SK-N-MC (cell line): ENCODE measurements around the gene HIVEP2.

Source experiments
- DNase-seq: peaks from one replicate; pipeline ENCODE4 v3.0.0-alpha.2; 2011; ENCODE audit warnings: low read depth, low spot score
- H3K27ac ChIP-seq: fragments of 200-600 bp; sonication (generic); 2 replicates; pipeline ENCODE4 v1.5.1; 2016; ENCODE audit warnings: mixed run types
- H3K36me3 ChIP-seq: fragments of 200-600 bp; sonication (generic); 2 replicates; pipeline ENCODE4 v1.6.1; 2017; ENCODE audit warnings: antibody characterized with exemption, low read length, mixed read lengths; ENCODE audit not compliant: insufficient read depth
- H3K4me3 ChIP-seq: fragments of 200-600 bp; sonication (generic); 2 replicates; pipeline ENCODE4 v1.5.1; 2016
- H3K9ac ChIP-seq: fragments of 200-600 bp; sonication (generic); 2 replicates; pipeline ENCODE4 v1.8.0; 2017; ENCODE audit warnings: mixed run types, mixed read lengths; ENCODE audit not compliant: insufficient read length
- H3K9me3 ChIP-seq: fragments of 200-600 bp; sonication (generic); 2 replicates; pipeline ENCODE4 v1.6.1; 2017; ENCODE audit warnings: low read depth, mild to moderate bottlenecking, antibody characterized with exemption, low read length, moderate library complexity, mixed read lengths
- EZH2 ChIP-seq: fragments of 200-600 bp; sonication (generic); IDR thresholded peaks from one replicate; pipeline ENCODE4 v1.6.1; 2017; ENCODE audit warnings: antibody characterized with exemption
- FOXP2 ChIP-seq: optimal IDR thresholded peaks from 2 replicates; pipeline ENCODE3; 2011; ENCODE audit warnings: mild to moderate bottlenecking, moderate library complexity; ENCODE audit not compliant: insufficient read depth; ENCODE audit errors: extremely low read length, control extremely low read depth
- POLR2AphosphoS5 ChIP-seq: IDR thresholded peaks from 2 replicates; pipeline ENCODE4 v1.6.1; 2012; ENCODE audit warnings: mild to moderate bottlenecking, low read depth, low read length, borderline replicate concordance

HIVEP2 gene

DNA sequence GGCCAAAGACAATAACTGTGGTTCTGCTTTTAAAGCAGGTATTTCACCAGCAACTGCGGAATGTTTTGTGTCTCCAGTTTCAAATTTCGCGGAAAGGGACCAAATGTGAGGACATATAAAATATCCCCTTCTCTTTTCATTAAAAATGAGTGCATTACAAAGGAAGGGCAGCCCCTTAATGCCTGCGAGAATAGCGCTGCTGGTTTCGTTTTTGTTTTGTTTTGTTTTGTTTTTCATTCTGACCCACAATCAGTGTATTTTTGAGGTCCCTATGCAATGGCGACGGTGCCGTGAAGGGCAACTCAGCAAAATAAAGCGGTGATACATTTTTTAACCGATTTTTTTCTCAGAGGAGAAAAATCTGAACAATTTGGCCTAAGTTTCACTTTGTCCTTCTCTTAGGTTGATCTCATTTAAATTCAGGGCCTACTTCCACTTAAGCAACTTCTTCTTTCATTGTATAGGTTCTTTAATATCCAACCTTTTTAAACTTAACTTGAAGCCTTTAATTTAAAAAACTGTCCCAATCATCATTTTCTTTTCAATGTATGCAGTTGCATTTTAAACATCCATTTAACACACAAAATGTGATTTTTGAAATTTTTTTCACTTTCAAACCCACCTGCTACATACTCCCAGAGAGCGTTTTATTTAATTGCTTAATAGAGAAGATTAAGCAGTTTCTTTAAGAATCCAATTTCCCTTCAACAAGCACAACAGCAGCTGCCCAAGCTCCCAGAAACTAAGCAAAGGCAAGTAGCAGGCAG, 2.9 kb upstream of the HIVEP2 start:
- no peaks in the 10 kb centered on the region for H3K36me3 ChIP-seq
- no peaks in the 10 kb centered on the region for H3K9me3 ChIP-seq
- no peak overlapping the region for H3K9ac ChIP-seq
- H3K27ac ChIP-seq, result no peak overlapping the region
- no peak for TF ChIP-seq FOXP2
- TF ChIP-seq POLR2AphosphoS5, result no peak
- TF ChIP-seq EZH2, result no peak
- H3K4me3 ChIP-seq, result no peak overlapping the region
- no peak for DNase-seq

DNA sequence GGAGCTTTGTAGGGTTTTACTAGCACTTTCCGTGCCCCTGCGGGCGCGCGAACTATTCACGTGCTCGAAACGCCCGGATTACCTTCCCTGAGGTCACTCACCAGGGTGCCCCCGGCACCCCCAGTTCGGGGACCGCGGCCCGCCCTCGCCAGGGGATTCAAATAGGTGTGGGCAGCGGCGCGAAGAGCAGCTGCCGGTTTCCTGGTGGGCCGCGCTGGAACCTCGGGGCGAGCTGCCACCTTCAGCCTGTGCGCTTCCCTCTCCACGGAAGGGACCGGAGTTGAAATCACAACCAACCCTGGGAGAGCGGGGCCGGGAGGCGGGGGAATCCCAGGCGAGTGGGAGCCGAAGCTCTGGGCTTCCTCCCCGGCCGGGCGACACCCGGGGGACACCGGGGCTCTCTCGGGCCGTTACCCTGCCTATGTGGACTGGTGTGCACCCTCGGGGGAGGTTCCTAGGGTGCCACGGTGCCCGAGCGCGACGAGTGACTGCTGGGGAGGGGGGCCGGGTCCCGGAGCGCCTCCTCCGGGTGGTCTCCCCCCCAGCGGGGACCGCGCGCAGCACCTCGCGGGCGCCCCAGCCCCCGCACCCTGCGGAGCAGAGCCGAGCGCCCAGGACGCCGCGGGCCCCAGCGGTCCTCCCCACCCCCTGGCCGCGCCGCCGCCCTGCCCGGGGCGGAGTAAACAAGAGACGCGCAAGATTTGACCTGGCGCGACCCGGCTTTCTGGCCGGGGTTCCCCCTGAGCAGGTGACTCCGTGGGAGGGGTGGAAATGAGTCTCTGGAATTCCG, 2.1 kb upstream of the HIVEP2 start:
- Histone ChIP-seq H3K36me3 (no peaks in the 10 kb centered on the region), H3K9ac (no peak overlapping the region), H3K27ac (no peak overlapping the region), H3K9me3 (no peaks in the 10 kb centered on the region), H3K4me3 (peak overlapping the region; percentile 93)
- no peak for DNase-seq
- no peak for TF ChIP-seq POLR2AphosphoS5
- no peak for TF ChIP-seq FOXP2
- no peak for TF ChIP-seq EZH2

DNA sequence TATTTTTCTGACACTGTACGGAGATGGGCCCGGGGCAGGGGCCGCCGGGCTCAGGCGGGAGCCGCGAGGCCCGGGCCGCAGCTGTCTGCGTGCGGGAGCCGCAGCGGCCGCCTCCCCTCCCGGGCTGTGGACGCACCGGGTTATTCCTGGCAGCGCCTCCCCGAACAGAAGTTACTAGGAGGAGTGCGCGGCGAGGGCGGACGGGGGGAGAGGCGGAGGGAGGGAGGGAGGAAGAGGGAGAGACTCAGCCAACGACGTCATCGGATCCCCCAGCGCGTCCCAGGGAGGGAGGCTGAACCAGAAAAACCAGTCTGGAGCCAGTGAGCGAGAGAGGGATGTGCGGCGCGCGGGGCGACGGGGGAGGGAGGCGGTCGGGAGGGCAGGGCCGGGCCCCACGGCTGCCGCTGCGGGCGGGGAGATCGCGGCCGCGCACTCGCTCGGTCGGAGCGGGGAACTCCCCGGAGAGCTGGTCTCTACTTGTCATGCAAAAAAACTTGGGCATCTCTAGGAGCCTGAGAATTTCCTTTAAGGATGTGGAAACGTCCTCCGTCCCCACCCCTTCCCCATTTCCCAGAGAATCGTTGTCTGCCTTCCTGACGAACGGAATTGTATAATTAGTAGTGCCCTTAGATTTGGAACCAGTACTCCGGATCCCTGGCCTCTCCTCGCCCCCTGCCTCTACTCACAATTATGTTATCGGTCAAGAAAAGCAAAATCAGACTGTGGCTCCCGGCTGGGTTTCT, 1.4 kb upstream of the HIVEP2 start:
- Histone ChIP-seq H3K36me3 (no peaks in the 10 kb centered on the region), H3K9me3 (no peaks in the 10 kb centered on the region), H3K27ac (no peak overlapping the region), H3K4me3 (peak overlapping the region; percentile 93), H3K9ac (peak overlapping the region; percentile 32)
- peak; percentile 47 for DNase-seq
- peak; percentile 31 for TF ChIP-seq FOXP2
- TF ChIP-seq POLR2AphosphoS5, result no peak

DNA sequence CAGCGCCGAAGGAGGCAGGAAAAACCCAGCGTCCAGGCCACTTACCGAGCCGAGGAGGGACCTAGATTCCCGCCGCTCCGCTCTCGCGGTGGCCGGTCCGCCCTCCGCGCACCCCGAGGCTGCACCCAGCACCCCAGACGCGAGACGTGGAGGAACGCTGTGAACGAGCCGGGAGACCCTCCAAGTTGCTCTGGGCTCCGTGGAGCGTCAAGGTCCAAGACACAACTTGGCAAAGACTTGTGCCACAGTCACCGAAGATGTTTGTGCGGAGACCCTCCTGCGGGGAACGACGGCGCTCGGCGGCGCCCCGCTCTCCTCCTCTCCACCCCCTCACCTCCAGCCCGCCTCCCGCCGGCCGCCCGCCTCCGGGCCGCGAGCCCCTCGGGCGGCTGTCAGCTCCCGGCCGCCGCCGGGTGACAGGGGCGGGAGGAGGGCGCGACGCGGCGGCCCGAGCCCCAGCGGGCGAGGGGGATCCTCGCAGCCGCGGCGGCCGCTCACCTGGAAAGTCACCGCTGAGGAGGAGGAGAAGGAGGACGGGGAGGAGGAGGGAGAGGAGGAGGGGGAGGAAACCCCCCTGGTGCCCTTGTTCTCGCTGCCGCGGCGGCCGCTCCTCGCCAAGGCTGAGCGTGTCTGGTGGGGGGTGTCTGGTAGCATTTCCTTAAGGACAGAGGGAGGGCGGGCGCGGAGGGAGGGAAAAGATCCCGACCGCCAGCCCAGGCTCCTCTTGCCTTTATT, 637 bp upstream of the HIVEP2 start:
- Histone ChIP-seq H3K36me3 (no peaks in the 10 kb centered on the region), H3K4me3 (peak overlapping the region; percentile 93), H3K9me3 (no peaks in the 10 kb centered on the region), H3K27ac (no peak overlapping the region), H3K9ac (peak overlapping the region; percentile 60)
- TF ChIP-seq EZH2 (no peak), POLR2AphosphoS5 (no peak), FOXP2 (no peak)
- no peak for DNase-seq

DNA sequence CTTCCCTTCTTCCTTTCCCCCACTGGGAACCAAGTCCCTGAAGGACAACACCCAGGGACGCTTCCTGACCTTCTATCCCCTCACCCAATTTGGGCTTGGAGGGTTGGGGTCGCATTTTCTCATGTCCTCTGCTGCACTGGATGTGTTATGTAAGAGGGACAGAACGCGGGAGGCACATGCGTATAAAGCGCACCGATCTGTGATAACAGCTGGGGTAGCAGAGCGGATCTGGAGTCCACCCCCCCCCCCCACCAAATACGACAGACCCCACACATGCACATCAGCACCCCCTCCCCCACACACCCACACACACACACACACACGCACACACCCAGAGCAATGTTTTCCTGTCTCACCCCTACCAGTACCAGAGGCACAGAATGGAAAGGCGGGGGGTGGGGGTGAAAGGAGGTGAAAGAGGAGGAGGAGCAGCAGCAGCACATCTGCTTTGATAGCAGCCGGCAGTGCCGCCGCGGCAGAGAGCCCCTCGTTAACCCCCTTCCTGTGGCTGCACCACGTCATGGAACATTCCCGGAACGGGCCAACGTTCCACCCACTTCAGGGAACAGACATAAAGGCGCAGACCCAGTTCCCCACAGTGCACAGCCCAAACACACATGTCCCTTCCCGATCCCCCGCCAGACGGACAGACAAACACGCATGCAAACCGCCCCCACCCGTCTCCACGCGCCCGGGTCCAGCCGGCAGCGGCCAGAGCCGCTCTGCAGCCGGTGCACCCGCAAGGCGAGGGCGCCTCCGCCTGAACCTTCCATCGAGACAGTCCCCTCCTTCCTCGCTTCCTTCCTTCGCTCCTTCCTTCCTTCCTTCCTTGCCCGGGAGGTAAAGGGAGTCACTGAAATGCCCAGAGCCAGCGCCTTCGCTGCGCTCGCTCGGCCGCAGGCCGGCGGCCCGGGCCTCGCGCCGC, 590 bp downstream of the HIVEP2 start:
- Histone ChIP-seq H3K36me3 (no peaks in the 10 kb centered on the region), H3K9me3 (no peaks in the 10 kb centered on the region), H3K9ac (peak overlapping the region; percentile 74), H3K4me3 (peak overlapping the region; percentile 93), H3K27ac (no peak overlapping the region)
- no peak for DNase-seq
- TF ChIP-seq FOXP2 (no peak), POLR2AphosphoS5 (no peak), EZH2 (no peak)

DNA sequence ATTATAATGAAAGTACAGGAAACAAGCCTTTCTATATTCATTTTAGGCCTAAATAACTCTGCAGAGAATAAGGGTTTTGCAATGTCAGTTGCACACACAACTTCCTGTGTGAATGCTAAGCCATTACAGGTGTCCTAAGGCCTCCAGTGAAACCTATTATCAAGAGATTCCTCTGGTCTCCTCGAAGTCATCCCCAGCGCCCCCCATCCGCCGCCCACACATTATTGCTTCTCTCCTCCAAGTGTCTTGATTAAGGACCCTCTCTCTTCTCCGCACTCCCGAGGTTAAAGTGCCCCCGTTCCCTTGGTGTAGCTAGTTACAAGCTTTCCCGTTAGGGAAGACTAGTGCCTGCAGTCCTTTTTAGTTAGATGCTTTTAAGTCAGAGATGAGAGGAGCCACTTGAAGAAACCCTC, 1.3 kb downstream of the HIVEP2 start:
- H3K27ac ChIP-seq, result no peak overlapping the region
- DNase-seq, result no peak
- H3K9ac ChIP-seq, result no peak overlapping the region
- H3K4me3 ChIP-seq, result peak overlapping the region; percentile 93
- no peak for TF ChIP-seq EZH2
- no peak for TF ChIP-seq POLR2AphosphoS5
- no peak for TF ChIP-seq FOXP2
- H3K9me3 ChIP-seq, result no peaks in the 10 kb centered on the region
- H3K36me3 ChIP-seq, result no peaks in the 10 kb centered on the region

DNA sequence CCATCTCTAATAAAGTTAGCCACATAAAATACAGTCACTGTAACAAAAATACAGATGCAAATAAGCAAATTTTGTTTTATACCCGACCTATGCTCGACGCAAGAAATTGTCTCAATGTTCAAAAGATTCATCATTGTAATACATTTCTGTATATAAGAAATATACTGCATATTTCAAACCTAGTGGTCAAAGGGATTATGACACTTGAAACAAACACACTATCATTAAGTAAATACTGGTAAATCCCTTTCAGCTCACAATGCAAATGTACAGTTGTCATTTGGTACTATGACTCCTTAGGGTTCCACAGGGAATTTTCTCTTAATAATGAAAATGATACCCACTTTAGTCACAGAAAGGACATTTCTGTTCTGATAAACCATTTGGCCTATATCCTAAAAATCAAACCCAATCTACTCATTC, 2.2 kb downstream of the HIVEP2 start:
- TF ChIP-seq FOXP2, result no peak
- TF ChIP-seq POLR2AphosphoS5, result no peak
- no peak for TF ChIP-seq EZH2
- H3K36me3 ChIP-seq, result no peaks in the 10 kb centered on the region
- no peak for DNase-seq
- H3K4me3 ChIP-seq, result no peak overlapping the region
- no peaks in the 10 kb centered on the region for H3K9me3 ChIP-seq
- no peak overlapping the region for H3K9ac ChIP-seq
- H3K27ac ChIP-seq, result no peak overlapping the region
